Breast epithelium (tissue), 3 donors: Measurements from ENCODE around the gene CD2BP2.

Experiments
- CTCF ChIP-seq, 3 donors: fragments of 450-650 bp; IDR thresholded peaks; one replicate each; pipeline ENCODE4 v1.5.1; 2016 to 2017; ENCODE audit warnings: antibody characterized with exemption in 3 of 3, mild to moderate bottlenecking in 3 of 3, moderate library complexity in 3 of 3
- POLR2A ChIP-seq: fragments of 450-650 bp; IDR thresholded peaks from one replicate; pipeline ENCODE4 v1.6.1; 2016; ENCODE audit warnings: antibody characterized with exemption, mild to moderate bottlenecking, moderate library complexity
- POLR2AphosphoS5 ChIP-seq, 3 donors: sonication (generic); formaldehyde crosslinking; IDR thresholded peaks; one replicate each; pipeline ENCODE4 v1.6.1; 2017; ENCODE audit warnings: antibody characterized with exemption in 3 of 3

- TF ChIP-seq CTCF (IDR thresholded peaks at IDR 0.05), result no peak
- TF ChIP-seq POLR2A, result no peak
- TF ChIP-seq POLR2AphosphoS5 (IDR thresholded peaks at IDR 0.05), result no peak
Measured at GRCh38 chr16:30358990-30359870, 4.1 kb upstream of the CD2BP2 start.
